Metanephros (tissue), 1 donor: ENCODE measurements around the gene VCAN. TPM values are rescaled to one million over a fixed set of nuclear protein-coding genes. Genes with fewer than 3 reads are reported as not detected.

Experiments used
- total RNA-seq: library from RNA; depleted of rRNA; stranded (reverse); fragments of >200 nt; gene quantifications from one replicate; pipeline ENCODE4 v1.2.3, GENCODE V29; 2014

VCAN gene
- 284 TPM for total RNA-seq

DNA sequence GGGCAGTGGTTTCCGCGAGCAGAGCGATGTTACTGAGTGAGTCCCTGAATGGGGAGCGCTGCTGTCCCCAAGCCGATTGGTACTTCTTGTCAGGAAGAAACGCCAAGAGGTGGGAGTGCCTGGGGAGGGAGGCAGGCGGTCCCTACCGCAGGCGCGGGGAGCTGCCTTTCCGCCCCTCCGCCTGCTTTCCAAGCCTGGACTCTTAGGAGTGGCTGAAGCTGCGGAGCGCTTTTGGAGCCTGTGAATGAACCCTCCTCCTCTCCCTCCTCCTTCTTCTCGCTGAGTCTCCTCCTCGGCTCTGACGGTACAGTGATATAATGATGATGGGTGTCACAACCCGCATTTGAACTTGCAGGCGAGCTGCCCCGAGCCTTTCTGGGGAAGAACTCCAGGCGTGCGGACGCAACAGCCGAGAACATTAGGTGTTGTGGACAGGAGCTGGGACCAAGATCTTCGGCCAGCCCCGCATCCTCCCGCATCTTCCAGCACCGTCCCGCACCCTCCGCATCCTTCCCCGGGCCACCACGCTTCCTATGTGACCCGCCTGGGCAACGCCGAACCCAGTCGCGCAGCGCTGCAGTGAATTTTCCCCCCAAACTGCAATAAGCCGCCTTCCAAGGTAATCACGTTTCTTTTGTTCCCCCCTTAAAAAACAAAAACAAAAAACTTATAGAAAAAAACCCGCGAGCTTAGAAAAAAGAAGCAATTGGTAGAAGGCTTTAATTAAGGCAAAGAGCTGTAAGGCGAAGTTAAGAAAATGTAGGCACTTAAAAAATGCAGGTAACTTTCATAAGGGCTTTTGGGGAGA, at the start of gene VCAN:
Gene VCAN (plus strand): TSS at position 340 of the 808 bp plus-strand sequence. CDS start 11,775 bp downstream, outside the sequence.

Other genes with a start within 250 kb of the VCAN start
- gene HAPLN1, start 249.1 kb downstream of the VCAN start, total RNA-seq = 1.8 TPM